HepG2 (cell line): ENCODE data around the gene VPS4A. TPM values are rescaled to one million over a fixed set of nuclear protein-coding genes. Genes with fewer than 3 reads are reported as not detected.

ENCODE experiments used
- CREM ChIP-seq, 2 experiments: sonication (generic) in 1 of 2; formaldehyde crosslinking in 1 of 2; IDR thresholded peaks; 2 replicates each; pipeline versions ENCODE4 v1.4.0 to v1.6.1; 2016 to 2020; ENCODE audit warnings: antibody characterized with exemption in 1 of 2, mild to moderate bottlenecking in 1 of 2, missing genetic modification reagents in 1 of 2
- GABPB1 ChIP-seq: IDR thresholded peaks from 2 replicates; pipeline ENCODE4 v1.6.1; 2016; ENCODE audit warnings: mild to moderate bottlenecking, missing genetic modification reagents, moderate library complexity, missing compliant biosample characterization
- GZF1 ChIP-seq: sonication (generic); formaldehyde crosslinking; IDR thresholded peaks from 2 replicates; pipeline ENCODE4 v1.5.1; 2020; ENCODE audit warnings: mild to moderate bottlenecking, missing genetic modification reagents
- HNF4A ChIP-seq: sonication (generic); formaldehyde crosslinking; IDR thresholded peaks from 2 replicates; pipeline ENCODE4 v1.4.0; 2020; ENCODE audit warnings: missing genetic modification reagents
- IRX3 ChIP-seq: sonication (generic); formaldehyde crosslinking; IDR thresholded peaks from 2 replicates; pipeline ENCODE4 v1.8.1; 2023; ENCODE audit warnings: mild to moderate bottlenecking, low read depth, missing genetic modification reagents, borderline replicate concordance
- NFIC ChIP-seq: IDR thresholded peaks from 2 replicates; pipeline ENCODE4 v1.6.1; 2012; ENCODE audit warnings: mild to moderate bottlenecking, low read length, inconsistent platforms
- REL ChIP-seq: sonication (generic); formaldehyde crosslinking; conservative IDR thresholded peaks from 2 replicates; pipeline ENCODE4 v1.8.0; 2022; ENCODE audit warnings: mild to moderate bottlenecking, missing genetic modification reagents, moderate library complexity
- ZFP36L1 ChIP-seq: sonication (generic); formaldehyde crosslinking; IDR thresholded peaks from 2 replicates; pipeline ENCODE4 v1.8.0; 2022; ENCODE audit warnings: mild to moderate bottlenecking, missing genetic modification reagents, moderate library complexity
- ZNF143 ChIP-seq: sonication (generic); formaldehyde crosslinking; IDR thresholded peaks from 2 replicates; pipeline ENCODE4 v1.4.0; 2020; ENCODE audit warnings: missing genetic modification reagents
- ZNF343 ChIP-seq: sonication (generic); formaldehyde crosslinking; IDR thresholded peaks from 2 replicates; pipeline ENCODE4 v1.4.0; 2020; ENCODE audit warnings: mild to moderate bottlenecking, missing genetic modification reagents
- ZNF737 ChIP-seq: sonication (generic); formaldehyde crosslinking; IDR thresholded peaks from 2 replicates; pipeline ENCODE4 v1.5.0; 2020; ENCODE audit warnings: missing genetic modification reagents, mild to moderate bottlenecking, borderline replicate concordance
- ZNF75D ChIP-seq: sonication (generic); formaldehyde crosslinking; IDR thresholded peaks from 2 replicates; pipeline ENCODE4 v1.8.1; 2023; ENCODE audit warnings: missing genetic modification reagents, mild to moderate bottlenecking, borderline replicate concordance
- polyA plus RNA-seq, 8 experiments: library from polyadenylated mRNA; depleted of rRNA in 3 of 8; stranded (reverse) in 7 of 8; unstranded in 1 of 8; fragments of >200 nt; fragmentation: Illumina TruSeq in 4 of 8; extraction: Trizol in 4 of 8; gene quantifications; 2 replicates each; pipeline versions ENCODE4 v1.2.1 to v1.2.3, GENCODE V29; 2011 to 2016; ENCODE audit warnings: low read depth in 4 of 8, missing spikeins in 1 of 8, mixed read lengths in 1 of 8; ENCODE audit not compliant: insufficient read depth in 1 of 8
- total RNA-seq, 5 experiments: library from RNA; depleted of rRNA; stranded (reverse); fragments of >200 nt; fragmentation: Illumina TruSeq; extraction: Trizol; gene quantifications; 2 replicates each; pipeline ENCODE4 v1.2.3, GENCODE V29; 2016; ENCODE audit warnings: low read depth in 1 of 5
- TF ChIP-seq, protein P1 (sequence below): sonication (generic); formaldehyde crosslinking; IDR thresholded peaks from 2 replicates; pipeline ENCODE4 v1.8.1; 2023; ENCODE audit warnings: mild to moderate bottlenecking, missing genetic modification reagents, borderline replicate concordance
- TF ChIP-seq, protein P2 (sequence below), 2 experiments: IDR thresholded peaks; 2 replicates each; pipeline ENCODE4 v1.6.1; 2011 to 2012; ENCODE audit warnings: low read length in 2 of 2, borderline replicate concordance in 1 of 2, low read depth in 1 of 2, mild to moderate bottlenecking in 1 of 2, moderate library complexity in 1 of 2
- TF ChIP-seq, protein P3 (sequence below): sonication (generic); formaldehyde crosslinking; IDR thresholded peaks from 2 replicates; pipeline ENCODE4 v1.5.0; 2020; ENCODE audit warnings: mild to moderate bottlenecking, missing genetic modification reagents
- TF ChIP-seq, protein P4 (sequence below): sonication (generic); formaldehyde crosslinking; conservative IDR thresholded peaks from 2 replicates; pipeline ENCODE4 v1.4.0; 2020; ENCODE audit warnings: missing genetic modification reagents
- TF ChIP-seq, protein P5 (sequence below): sonication (generic); formaldehyde crosslinking; IDR thresholded peaks from 2 replicates; pipeline ENCODE4; 2020; ENCODE audit warnings: missing genetic modification reagents, mild to moderate bottlenecking, borderline replicate concordance

VPS4A gene
- total and polyA plus RNA-seq, 2 of the 13 experiments (the other 11 are each of a cell fraction or from before 2014, with no cell fraction given) = 13.2 to 27.9 TPM

DNA sequence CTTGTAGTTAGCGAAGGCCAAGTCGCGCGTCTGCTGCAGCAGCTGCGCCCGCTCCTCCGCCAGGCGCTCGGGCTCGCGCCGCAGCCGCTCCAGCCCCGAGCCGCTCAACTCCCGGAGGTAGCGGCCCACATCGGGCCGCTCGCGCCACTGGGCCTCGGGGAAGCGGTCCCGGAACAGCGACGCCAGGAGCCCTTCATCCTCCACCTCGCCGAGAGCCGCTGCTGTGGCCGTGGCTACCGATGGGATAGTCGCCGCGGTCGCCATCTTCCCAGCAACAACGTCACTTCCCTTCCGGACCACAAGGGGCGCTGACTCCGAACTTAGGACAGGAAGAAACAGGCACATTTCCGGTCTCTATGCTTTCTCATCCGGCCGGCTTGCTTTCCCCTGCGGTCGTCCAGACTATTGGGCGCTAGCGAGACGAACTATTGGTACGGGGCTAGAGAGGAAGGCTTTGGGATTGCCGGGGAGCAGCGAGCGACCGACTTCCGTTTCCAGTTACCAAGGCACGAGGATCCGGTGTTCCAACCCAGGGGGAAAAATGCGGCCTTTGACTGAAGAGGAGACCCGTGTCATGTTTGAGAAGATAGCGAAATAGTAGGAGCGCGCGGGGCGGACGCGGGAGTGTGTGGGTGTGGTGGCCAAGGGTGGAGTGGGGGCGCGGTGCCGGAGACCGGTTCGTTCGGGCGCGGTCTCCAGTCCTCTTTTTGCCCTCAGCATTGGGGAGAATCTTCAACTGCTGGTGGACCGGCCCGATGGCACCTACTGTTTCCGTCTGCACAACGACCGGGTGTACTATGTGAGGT is 28.3 kb downstream of the VPS4A start, which contains the start of the genes COG8 and NIP7 (continued):
- TF ChIP-seq CREM (IDR thresholded peaks at IDR 0.05) (peak; percentile 94), CREM (CRISPR knock-in tag; IDR thresholded peaks at IDR 0.05) (no peak; the same call in 1 of the 2 replicates), ZNF143 (peak; percentile 80), ZNF75D (CRISPR knock-in tag) (no peak; the same call in 1 of the 2 replicates), NFIC (no peak), ZFP36L1 (CRISPR knock-in tag) (peak; percentile 93; the same call in 1 of the 2 replicates), HNF4A (CRISPR knock-in tag) (peak; percentile 66), IRX3 (0 out of 2 replicates have a peak, but pooled peaks have one; percentile 17), REL (CRISPR knock-in tag) (peak; percentile 94; the same call in 1 of the 2 replicates), GZF1 (peak; percentile 48; the same call in 1 of the 2 replicates), ZNF343 (CRISPR knock-in tag) (no peak), ZNF737 (CRISPR knock-in tag) (no peak), GABPB1 (CRISPR knock-in tag) (peak; percentile 98)
- TF ChIP-seq, protein P1, sequence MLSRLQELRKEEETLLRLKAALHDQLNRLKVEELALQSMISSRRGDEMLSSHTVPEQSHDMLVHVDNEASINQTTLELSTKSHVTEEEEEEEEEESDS (CRISPR knock-in tag) = peak; percentile 72; the same call in 1 of the 2 replicates
- TF ChIP-seq, protein P2, sequence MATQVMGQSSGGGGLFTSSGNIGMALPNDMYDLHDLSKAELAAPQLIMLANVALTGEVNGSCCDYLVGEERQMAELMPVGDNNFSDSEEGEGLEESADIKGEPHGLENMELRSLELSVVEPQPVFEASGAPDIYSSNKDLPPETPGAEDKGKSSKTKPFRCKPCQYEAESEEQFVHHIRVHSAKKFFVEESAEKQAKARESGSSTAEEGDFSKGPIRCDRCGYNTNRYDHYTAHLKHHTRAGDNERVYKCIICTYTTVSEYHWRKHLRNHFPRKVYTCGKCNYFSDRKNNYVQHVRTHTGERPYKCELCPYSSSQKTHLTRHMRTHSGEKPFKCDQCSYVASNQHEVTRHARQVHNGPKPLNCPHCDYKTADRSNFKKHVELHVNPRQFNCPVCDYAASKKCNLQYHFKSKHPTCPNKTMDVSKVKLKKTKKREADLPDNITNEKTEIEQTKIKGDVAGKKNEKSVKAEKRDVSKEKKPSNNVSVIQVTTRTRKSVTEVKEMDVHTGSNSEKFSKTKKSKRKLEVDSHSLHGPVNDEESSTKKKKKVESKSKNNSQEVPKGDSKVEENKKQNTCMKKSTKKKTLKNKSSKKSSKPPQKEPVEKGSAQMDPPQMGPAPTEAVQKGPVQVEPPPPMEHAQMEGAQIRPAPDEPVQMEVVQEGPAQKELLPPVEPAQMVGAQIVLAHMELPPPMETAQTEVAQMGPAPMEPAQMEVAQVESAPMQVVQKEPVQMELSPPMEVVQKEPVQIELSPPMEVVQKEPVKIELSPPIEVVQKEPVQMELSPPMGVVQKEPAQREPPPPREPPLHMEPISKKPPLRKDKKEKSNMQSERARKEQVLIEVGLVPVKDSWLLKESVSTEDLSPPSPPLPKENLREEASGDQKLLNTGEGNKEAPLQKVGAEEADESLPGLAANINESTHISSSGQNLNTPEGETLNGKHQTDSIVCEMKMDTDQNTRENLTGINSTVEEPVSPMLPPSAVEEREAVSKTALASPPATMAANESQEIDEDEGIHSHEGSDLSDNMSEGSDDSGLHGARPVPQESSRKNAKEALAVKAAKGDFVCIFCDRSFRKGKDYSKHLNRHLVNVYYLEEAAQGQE (IDR thresholded peaks at IDR 0.05; ENCODE audit: borderline replicate concordance in 1 of 2, low read depth in 1 of 2, low read length in 2 of 2) = peak in 1 of 2 experiments; percentile 52; a peak in 1 of 4 replicates
- TF ChIP-seq, protein P3, sequence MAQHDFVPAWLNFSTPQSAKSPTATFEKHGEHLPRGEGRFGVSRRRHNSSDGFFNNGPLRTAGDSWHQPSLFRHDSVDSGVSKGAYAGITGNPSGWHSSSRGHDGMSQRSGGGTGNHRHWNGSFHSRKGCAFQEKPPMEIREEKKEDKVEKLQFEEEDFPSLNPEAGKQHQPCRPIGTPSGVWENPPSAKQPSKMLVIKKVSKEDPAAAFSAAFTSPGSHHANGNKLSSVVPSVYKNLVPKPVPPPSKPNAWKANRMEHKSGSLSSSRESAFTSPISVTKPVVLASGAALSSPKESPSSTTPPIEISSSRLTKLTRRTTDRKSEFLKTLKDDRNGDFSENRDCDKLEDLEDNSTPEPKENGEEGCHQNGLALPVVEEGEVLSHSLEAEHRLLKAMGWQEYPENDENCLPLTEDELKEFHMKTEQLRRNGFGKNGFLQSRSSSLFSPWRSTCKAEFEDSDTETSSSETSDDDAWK (CRISPR knock-in tag) = no peak
- TF ChIP-seq, protein P4, sequence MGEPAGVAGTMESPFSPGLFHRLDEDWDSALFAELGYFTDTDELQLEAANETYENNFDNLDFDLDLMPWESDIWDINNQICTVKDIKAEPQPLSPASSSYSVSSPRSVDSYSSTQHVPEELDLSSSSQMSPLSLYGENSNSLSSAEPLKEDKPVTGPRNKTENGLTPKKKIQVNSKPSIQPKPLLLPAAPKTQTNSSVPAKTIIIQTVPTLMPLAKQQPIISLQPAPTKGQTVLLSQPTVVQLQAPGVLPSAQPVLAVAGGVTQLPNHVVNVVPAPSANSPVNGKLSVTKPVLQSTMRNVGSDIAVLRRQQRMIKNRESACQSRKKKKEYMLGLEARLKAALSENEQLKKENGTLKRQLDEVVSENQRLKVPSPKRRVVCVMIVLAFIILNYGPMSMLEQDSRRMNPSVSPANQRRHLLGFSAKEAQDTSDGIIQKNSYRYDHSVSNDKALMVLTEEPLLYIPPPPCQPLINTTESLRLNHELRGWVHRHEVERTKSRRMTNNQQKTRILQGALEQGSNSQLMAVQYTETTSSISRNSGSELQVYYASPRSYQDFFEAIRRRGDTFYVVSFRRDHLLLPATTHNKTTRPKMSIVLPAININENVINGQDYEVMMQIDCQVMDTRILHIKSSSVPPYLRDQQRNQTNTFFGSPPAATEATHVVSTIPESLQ (CRISPR knock-in tag) = no peak; the same call in 1 of the 2 replicates
- TF ChIP-seq, protein P5, sequence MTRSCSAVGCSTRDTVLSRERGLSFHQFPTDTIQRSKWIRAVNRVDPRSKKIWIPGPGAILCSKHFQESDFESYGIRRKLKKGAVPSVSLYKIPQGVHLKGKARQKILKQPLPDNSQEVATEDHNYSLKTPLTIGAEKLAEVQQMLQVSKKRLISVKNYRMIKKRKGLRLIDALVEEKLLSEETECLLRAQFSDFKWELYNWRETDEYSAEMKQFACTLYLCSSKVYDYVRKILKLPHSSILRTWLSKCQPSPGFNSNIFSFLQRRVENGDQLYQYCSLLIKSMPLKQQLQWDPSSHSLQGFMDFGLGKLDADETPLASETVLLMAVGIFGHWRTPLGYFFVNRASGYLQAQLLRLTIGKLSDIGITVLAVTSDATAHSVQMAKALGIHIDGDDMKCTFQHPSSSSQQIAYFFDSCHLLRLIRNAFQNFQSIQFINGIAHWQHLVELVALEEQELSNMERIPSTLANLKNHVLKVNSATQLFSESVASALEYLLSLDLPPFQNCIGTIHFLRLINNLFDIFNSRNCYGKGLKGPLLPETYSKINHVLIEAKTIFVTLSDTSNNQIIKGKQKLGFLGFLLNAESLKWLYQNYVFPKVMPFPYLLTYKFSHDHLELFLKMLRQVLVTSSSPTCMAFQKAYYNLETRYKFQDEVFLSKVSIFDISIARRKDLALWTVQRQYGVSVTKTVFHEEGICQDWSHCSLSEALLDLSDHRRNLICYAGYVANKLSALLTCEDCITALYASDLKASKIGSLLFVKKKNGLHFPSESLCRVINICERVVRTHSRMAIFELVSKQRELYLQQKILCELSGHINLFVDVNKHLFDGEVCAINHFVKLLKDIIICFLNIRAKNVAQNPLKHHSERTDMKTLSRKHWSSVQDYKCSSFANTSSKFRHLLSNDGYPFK (CRISPR knock-in tag) = peak; percentile 92; the same call in 1 of the 2 replicates
